Pons (tissue), 1 donor: ENCODE results near the gene RPS27.
"Not testable (repeated sequence)": the region's sequence is repeated elsewhere in the genome, so short reads cannot be mapped to it uniquely, and the experiment has no call there.

Experiments
- DNase-seq: peaks from one replicate; pipeline ENCODE4 v3.0.0-alpha.2; 2016; ENCODE audit warnings: low spot score

Gene RPS27

DNA sequence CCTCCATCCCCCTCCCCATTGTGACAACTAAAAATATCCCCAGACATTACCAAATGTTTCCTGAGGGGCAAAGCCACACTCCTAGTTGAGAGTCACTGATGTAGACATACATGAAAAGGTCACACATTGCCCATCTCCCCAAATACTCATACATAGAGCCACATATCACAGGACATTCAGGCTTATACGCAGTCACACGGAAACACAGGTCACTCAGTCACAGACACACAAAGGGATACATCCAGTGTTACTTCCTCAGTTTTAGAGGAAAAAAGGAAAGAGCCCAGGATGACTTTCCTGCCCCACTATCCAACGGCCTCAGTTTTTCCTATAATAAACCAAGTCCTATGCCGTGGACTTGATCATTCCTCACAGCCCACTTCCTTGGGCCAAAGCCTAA lies 29.1 kb upstream of the RPS27 start:
- DNase-seq = no peak

DNA sequence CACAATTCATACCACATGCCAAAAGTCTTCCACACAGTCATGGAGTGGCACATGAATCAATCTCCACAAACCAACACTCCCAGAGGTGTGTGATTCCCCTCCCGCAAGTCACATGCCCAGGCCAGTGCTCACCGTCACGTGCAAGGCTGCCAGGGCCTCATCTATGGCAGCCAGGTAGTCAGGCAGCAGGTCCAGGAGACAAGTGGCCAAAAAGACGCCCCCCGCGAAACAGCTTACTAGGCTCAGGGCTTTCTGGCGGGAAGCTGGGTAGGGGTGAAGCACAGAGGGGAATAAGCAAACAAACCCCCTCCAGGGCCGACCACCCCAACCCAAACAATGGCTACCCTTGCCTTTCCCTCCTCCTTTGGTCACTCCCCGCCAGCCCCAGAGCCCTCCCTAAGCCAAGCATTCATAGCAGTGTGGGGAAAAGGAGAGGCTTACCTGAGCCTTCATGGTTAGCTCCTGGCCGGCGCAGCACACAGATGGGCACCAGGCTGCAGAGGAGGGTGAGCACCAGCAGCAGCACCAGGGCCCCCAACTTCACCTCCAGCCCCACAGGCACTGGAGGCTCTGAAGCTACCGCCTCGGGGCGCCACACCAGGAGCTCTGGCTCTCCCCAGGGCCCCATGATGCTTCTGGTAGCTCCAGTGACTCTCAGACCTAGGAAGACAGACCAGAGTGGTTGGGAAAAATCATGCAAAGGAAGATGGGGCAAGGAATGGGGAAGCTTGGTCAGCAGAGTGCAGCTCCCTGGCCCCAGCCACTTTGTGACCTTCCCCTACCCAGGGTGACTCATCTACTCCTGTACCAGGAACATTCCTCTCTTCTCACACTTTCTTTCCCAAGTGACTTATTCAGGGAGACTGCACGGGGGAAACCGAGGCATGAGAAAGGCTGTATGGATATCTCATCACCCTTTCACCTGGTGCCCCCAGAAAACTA lies 28.2 kb upstream of the RPS27 start:
- DNase-seq = peak; percentile 37

DNA sequence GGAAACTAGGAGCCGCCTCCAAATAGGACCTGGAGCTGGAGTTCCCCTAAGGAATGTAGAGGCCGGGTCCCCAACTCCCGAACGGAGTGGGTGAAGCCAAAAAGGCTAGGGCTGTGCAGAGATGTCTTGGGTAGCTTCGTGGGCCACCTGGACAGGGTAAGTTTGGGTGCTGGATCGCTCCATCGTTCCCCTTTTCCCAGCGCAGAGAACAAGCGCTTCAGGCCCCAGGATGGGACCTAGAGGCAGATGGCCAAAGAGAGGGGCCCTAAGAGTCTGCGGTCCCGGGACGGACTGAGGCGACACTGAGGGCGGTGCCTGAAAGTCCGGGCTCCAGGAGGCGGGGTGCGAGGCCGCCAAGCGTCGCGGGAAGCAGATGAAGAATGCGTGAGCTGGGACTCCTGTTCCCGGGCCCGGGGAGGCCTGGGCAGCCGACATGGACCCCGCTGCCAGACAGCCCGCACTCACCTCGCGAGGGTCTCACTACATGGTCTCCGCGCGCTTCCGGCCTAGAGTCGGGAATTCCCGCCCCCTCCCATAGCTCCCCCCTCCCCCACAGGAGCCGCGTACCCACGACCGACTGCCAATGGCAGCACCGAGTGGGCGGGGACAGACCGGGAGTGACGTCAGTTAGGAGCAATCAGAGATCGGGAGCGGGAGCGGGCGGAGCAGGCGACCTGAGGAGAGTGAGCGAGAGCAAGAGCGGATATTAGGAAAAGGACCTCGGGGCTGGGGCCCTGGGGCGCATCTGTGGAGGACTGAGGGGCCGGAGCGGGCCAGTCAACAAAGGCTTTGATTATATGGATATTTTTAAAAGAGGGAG lies 27.3 kb upstream of the RPS27 start, which contains the start of gene SLC39A1:
SLC39A1 (minus strand) TSS at position 508 of the 820 bp plus-strand sequence. CDS start 822 bp downstream, outside the sequence.
- DNase-seq = peak; percentile 98

DNA sequence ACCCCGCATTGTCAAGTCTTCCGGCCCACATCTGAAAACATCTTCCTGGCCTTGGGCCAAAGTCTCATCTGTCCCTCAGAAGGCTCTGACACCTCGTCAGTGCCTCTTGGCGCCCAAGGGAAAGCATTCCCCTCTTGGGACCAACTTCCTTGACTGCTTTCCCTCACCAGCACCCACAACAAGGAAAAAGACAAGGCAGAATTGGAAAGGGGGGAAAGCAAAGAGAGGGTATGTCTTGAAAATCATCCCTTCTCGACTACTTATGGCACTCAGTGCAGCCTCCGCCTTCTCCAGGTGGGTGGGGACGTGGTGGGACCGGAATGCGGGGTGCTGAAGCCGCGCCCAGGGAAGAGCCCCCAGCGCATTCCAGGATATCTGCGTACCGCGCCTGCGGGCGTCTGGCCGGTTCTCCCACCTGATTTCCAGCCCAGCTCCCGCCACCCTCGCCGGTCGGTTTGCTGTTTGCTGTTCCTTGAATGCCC lies 26.7 kb upstream of the RPS27 start:
- no peak for DNase-seq

DNA sequence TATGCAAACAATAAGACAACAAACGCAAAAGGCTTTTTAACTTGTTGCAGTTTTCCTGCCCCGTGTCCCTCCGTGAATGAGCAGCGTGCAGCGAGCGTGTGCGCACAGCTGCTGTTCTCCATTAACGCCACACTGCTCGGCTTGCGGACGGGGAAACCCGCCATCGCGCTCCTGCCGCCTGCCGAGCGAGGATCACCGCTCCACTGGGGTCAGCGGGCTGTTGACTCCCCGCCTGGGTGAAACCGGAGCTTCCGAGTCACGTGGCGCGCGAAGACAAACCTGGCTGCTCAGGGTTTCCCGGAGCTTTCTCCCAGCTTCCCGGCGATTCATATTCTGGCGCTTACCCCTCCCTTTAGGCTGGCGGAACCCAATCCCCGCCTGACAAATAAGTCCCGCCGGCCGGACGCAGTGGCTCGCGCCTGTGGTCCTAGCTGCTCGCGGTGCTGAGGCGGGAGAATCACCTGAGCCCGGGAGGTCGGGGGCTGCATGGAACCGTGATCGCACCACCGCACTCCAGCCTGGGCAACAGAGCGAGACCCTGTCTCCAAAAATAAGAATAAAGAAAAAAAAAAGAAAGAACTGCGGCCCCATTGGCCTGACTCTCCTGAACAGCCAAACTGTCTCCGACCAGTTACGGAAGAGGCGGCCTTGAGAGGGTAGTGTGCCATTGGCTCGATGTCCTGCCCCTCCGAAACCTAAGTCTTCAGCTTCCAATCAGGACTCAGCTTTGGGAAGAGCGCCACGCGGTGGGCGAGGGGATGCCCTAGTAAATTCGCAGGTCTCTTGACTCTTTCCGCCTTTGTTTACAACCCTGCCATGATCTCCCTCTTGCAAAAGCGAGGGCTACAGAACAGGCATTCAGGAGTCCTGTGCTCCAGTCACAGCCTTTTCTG lies 23.2 kb upstream of the RPS27 start, which contains the start of gene CREB3L4:
CREB3L4 (plus strand) TSS at position 796 of the 893 bp plus-strand sequence. CDS start 624 bp downstream, outside the sequence.
- DNase-seq = peak; percentile 99

DNA sequence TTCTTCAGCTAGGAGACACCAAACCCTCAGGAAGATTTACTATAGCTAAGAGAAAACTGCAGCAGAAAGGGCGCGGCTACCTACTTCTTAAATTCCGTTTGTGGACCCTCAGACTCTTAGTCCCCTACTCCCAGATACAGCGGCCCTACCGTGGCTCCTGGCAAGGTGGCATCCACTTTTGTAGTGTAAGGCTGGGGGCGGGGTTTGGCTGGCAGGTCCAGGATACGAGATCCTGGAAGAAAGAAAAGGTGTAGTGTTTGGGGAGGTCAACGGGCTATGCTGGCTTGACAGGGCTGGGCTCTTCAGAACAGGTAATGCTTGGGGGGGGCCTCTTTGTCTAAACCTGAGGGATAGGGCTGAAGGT lies 22.6 kb upstream of the RPS27 start:
- no peak for DNase-seq

DNA sequence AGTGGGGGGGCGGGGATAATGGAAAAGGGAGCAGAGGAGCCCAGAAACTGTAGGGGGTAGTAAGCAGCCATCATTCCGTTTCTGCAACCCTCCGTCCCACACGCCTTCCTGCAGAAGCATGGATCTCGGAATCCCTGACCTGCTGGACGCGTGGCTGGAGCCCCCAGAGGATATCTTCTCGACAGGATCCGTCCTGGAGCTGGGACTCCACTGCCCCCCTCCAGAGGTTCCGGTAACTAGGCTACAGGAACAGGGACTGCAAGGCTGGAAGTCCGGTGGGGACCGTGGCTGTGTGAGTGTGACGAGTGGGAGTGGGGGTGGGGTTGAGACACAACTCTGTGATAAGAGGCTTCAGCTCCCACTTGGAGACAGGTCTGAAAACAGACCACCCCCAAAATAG lies 22.2 kb upstream of the RPS27 start:
- DNase-seq = no peak

DNA sequence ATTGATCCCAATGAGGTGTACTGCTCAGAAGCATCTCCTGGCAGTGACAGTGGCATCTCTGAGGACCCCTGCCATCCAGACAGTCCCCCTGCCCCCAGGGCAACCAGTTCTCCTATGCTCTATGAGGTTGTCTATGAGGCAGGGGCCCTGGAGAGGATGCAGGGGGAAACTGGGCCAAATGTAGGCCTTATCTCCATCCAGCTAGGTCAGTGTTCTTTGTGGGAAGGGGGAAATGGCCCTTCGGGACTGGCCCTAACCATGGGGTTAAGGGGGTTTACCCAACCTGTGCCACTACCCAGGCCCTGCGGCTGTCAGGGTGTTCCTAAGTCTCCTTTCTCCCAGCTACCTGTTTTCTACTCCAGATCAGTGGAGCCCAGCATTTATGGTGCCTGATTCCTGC lies 21.6 kb upstream of the RPS27 start:
- no peak for DNase-seq

DNA sequence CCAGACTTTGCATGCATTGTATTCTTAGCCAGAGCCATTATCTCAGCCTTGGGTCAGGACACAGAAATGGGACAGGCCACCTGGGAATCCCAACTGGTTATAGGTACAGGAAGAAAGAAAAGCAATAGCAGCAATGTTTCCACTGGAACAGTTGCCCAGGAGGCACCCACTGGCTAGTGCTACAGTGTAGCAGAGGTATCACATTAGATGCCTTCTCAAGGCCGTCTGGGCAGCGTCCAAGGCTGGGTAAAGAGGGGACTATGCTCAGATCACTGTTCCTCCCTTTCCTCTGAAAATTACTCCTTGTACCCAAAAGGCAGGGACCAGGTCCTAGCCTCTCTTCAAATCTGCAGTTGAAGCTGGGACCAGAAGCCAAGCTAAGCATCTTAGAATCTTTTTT lies 20.2 kb upstream of the RPS27 start:
- DNase-seq = no peak

DNA sequence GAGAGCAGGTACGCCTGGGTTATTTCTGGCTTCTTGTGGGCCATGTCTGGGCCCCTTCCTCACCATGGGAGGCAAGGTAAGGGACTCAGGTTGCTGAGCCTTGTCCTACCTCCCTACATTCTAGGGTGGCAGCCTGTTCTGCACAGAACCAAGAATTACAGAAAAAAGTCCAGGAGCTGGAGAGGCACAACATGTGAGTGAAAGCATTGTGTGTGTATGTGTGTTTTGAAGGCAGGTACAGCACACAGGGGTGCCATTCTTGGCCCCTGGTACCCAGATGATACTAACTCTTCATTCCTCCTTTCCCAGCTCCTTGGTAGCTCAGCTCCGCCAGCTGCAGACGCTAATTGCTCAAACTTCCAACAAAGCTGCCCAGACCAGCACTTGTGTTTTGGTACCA lies 17.5 kb upstream of the RPS27 start:
- DNase-seq = no peak

DNA sequence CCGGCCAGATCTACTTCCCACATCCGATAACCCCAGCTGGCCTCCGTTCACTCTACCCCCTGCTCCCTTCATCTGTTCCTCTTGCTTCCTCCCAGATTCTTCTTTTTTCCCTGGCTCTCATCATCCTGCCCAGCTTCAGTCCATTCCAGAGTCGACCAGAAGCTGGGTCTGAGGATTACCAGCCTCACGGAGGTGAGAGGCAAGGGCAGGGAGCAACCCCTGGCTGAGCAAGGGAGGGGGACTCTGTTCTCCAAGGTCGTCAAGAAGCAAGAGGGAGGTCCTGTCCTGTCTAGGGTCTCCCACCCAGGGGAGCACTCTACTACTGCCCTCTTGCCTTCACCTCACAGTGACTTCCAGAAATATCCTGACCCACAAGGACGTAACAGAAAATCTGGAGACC lies 17.0 kb upstream of the RPS27 start:
- no peak for DNase-seq

DNA sequence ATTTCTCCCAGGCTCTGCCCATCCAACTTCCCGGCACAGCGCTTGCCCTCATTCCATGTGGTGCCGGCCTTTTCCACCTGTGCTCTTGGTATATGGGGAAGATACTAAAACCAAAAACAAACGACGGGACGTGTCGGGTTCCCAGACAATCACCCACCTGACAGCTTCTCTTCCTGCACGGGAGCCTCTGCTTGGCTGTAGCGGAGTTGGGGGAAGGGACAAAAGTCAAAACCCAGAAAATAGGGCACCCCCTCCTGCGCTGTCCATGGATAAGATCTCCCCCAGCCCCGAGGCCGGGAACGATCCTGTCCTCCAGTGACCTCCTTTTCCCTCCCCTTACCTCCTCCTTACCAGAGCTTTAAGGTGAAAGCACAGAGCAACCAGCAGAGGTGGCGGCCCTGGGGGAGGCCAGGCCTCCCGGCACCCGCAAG lies 13.7 kb upstream of the RPS27 start:
- DNase-seq = no peak

DNA sequence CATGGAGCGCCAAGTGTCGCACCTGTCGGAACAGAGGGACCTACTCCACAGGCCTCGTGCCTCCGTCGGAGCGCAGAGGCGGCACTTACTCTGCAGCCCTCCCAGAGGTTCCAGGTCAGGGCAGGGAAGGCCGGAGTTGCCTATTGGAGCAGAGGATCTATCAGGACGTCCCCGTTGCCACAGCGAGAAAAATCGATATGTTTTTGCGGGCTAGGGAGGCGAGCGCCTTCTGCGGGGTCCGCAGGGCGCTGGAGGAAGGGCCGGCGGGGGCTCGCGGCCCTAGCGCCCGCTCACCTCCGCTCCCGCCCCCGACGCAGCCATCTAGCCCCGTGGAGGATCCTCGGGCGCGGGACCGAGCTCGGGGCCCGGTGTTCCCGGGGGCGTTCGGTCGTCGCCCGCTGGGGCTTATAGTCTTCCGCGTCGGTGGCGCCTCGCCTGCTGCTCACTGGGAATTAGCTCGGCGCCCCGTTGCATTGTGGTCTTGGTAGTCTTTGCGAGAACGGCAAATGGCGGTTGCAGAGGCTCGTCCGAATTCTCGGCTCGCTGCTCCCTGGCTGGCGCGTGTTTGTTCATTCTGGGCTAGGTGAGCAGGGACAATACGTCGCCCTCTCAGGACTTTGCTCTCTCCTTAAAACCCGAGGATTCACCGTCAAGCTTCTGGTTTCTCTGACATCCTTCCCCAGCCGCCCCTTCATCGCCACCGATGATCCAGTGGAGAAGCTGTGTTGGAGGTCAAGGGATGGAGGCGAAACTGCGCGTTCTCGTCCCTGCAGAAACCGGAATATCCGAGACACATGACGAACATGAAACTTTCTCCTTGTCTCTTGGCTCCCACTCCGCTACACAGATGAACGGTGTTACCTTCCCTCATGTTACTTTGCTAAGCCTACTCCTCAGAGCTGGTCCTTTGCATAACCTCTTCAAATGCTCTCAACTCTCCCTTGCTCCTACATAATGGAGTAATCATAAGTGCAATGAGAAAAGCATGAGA lies 13.0 kb upstream of the RPS27 start, which contains the start of gene JTB:
JTB (minus strand) TSS at position 425 of the 991 bp plus-strand sequence; CDS start at position 3, 422 bp downstream.
- peak; percentile 86 for DNase-seq

DNA sequence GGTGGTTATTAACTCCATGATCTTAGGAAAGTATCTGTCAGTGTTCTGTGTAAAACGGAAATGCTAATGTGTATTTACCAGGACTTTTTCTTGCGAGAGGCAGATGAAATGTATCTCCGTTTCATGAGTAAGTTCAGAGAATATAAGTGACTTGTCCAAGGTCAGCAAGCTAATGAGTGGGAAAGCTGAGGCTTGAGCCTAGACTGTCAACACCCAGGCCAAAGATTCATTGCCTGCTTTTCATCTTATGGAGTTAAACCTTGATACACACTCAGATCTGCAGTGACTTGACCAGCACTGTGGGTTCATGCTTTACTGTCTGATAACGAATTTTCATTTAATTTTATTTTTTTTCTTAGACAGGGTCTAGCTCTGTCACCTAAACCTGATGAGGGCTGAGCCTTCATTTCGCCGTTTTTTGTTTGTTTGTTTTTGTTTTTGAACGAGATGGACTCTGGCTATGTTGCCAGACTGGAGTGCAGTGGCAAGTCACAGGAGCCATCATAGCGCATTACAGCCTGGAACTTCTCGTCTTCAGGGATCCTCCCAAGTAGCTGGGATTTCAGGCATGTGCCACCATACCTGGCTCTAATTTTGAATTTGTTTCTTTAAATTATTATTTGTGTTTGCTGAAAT lies 12.2 kb upstream of the RPS27 start:
- DNase-seq = no peak

DNA sequence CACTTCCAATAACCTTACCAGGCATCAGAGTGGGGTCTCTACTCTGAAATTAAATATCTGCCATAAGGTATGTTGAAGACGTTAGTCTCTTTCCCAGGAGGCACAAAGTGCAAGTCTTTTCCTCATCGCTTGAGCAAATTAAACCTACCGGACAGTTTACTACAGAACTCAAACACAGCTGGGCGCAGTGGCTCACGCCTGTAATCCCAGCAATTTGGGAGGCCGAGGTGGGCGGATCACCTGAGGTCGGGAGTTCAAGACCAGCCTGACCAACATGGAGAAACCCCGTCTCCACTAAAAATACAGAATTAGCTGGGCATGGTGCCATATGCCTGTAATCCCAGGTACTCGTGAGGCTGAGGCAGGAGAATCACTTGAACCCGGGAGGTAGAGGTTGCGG lies 11.5 kb upstream of the RPS27 start:
- DNase-seq = not testable (repeated sequence)

DNA sequence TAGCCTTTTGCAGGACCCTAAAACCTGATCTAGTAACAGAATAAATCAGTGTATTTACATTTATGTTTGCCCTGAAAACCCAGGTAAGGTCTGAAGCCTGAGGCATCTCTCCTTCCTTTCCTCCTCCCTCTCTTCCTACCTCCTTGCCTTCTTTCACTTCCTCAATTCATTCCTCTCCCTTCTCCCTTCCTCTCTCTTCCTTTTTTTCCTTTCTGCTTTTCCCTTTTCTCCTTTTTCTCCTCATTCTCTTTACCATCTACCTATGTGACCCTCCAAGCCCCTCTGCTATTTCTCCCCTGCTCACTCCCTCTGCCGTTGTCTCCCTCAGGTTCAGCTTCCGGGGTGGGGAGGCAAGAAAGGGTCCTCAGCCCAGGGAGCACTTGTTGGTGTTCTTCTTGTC lies 8.8 kb upstream of the RPS27 start:
- DNase-seq = not testable (repeated sequence)

DNA sequence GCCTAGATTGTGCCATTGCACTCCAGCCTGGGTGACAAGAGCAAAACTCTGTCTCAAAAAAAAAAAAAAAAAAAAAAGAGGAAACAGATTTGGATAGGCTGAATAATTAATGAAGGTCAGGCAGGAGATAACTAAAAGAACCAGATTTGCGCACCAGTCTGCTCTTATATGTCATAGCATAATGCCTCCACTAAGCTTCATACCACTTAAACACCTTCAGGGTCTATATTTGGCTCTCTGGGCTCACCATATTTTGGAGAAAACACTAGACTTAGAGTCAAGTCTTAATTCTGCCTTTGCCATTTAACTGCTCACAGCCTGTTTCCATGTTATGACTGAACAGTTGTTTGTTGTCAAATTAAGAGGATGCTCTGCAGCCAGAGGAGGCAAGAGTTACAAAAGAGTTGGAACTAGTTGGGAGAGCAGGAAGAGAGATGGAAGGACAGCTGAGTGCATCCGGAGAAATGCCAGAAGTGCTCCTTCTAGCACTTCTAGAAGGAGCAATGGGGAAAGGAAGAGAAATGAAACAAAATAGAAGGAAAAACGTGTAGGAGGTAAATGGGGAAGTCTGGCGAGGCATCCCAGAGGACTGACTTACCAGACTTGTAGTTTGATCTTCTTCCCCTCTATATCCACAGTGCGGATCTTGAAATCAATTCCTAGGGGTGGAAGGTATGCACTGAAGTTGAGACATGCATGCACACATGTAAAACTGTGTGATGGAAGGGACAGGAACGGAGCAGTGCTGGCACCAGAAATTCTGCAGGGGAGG lies 6.3 kb upstream of the RPS27 start:
- no peak for DNase-seq

DNA sequence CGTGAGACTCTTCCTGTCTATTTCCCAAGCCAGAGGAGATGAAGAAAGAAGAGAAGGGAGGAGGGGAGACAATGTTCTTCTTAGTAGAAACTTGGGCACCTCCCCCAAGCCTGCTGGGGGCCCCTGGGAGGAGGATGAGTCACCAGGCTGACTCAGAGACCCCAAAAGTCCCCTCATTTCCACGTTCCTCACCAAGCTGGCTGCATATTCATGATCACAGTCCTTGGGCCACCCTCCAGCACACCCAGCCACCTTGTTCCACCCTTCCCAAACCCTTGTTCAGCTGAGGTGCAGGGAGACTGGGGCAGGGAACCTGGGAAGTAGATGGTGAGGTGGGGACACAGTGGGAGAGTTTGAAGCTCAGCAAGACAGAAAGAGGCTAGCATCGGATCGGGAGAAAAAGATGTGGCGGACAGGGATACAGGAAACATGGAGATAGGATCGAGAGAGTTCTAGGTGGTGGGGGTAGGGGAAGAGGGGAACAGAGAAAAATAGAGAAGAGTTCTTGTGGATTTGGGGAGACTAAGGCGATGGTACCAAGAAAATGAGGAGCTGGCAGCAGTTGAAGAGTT lies 5.1 kb upstream of the RPS27 start:
- no peak for DNase-seq
